ENCODE data around the gene IL12RB2. TPM values are rescaled to one million over a fixed set of nuclear protein-coding genes. Genes with fewer than 3 reads are reported as not detected.

The IL12RB2 gene
- total and polyA plus RNA-seq, 2 experiments from 2014 or later: 0.79 to 1.7 TPM

DNA sequence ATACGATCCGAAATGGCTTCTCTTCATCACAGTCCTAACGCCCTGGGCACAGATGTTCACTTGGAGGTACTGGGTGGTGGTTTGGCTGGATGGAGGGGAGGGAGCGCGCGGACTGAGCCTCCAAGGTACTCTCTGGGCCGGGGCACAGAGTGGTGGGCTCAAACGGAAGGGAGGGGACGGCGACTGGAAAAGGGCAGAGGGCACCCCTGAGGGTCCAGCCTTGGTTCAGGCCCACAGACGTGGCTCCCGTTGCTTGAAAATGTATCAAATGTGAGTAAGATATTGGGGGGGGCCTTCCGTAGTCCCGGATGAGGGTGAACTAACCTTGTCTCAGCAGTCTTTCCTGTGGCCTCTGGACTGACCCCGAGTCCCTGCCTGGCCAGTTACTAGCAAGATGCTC is 463 bp downstream of the IL12RB2 start:
- Mint-ChIP-seq H3K4me3 (peak overlapping the region; percentile 88), H3K9me3 (no peaks in the 10 kb centered on the region), H3K27me3 (ENCODE audit: insufficient read depth, low read depth, poor library complexity) (peaks cover 21% of the 10 kb centered on the region), H3K4me1 (0 out of 3 replicates have a peak, but pooled peaks cover 2% of the 10 kb centered on the region), H3K36me3 (ENCODE audit: low read depth) (no peaks in the 10 kb centered on the region), H3K27ac (no peak overlapping the region)
- ATAC-seq (peak; percentile 87), DNase-seq (ENCODE audit: low spot score) (peak; percentile 59)
- Histone ChIP-seq H3K4me2 (peak overlapping the region; percentile 99), H3K79me2 (replicated peaks; ENCODE audit: insufficient read depth) (no peaks in the 10 kb centered on the region), H3K36me3 (ENCODE audit: insufficient read depth) (no peaks in the 10 kb centered on the region), H3K9me2 (ENCODE audit: insufficient read depth) (no peaks in the 10 kb centered on the region), H3K4me3 (peak overlapping the region; percentile 83), H3F3A (replicated peaks; ENCODE audit: low read depth) (no peaks in the 10 kb centered on the region), H3K27me3 (ENCODE audit: insufficient read depth) (peaks cover 49% of the 10 kb centered on the region), H4K20me1 (replicated peaks; ENCODE audit: insufficient read depth) (no peaks in the 10 kb centered on the region), H2AFZ (peak overlapping the region; percentile 99; the same call in 1 of the 2 replicates), H3K27ac (ENCODE audit: low read depth) (no peak overlapping the region), H3K4me1 (ENCODE audit: insufficient read depth) (no peaks in the 10 kb centered on the region)
- no peak for TF ChIP-seq ZNF114 (CRISPR knock-in tag; IDR thresholded peaks at IDR 0.05)
- no peak for TF ChIP-seq STAT1 (IDR thresholded peaks at IDR 0.05; ENCODE audit: unreplicated experiment)
- no peak for TF ChIP-seq EZH2phosphoT487 (IDR thresholded peaks at IDR 0.05; ENCODE audit: unreplicated experiment)
- TF ChIP-seq ZNF331 (CRISPR knock-in tag; IDR thresholded peaks at IDR 0.05; ENCODE audit: low read depth): no peak

DNA sequence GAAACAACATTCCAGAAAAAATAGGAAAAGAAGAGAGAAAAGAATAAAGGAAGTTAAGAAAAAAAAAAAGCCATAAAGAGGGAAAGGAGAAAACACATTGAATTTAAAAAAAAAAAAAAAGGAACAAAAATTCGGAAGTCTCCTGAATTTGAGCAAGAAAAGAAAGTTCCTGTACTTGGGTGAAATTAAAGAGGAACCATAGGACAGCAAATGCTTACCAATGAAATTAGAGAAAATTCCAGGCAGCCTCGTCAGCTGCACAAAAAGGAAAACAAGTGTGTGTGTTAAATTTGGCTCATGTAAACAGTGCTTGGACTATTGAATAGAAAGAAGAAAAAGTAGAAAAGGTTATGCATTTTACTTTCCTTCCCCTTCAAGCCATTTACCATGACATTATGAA is 4.9 kb downstream of the IL12RB2 start:
- Histone ChIP-seq H3K27me3 (ENCODE audit: insufficient read depth) (peaks cover 27% of the 10 kb centered on the region), H3K4me2 (no peak overlapping the region), H3K9me2 (ENCODE audit: insufficient read depth) (no peaks in the 10 kb centered on the region), H3K36me3 (ENCODE audit: insufficient read depth) (no peaks in the 10 kb centered on the region), H3K27ac (ENCODE audit: low read depth) (no peak overlapping the region), H4K20me1 (replicated peaks; ENCODE audit: insufficient read depth) (no peaks in the 10 kb centered on the region), H3K4me3 (no peak overlapping the region), H2AFZ (no peak overlapping the region), H3F3A (replicated peaks; ENCODE audit: low read depth) (no peaks in the 10 kb centered on the region), H3K4me1 (ENCODE audit: insufficient read depth) (peaks cover 11% of the 10 kb centered on the region), H3K79me2 (replicated peaks; ENCODE audit: insufficient read depth) (no peaks in the 10 kb centered on the region)
- no peak for TF ChIP-seq STAT1 (IDR thresholded peaks at IDR 0.05; ENCODE audit: unreplicated experiment)
- TF ChIP-seq, protein P1, sequence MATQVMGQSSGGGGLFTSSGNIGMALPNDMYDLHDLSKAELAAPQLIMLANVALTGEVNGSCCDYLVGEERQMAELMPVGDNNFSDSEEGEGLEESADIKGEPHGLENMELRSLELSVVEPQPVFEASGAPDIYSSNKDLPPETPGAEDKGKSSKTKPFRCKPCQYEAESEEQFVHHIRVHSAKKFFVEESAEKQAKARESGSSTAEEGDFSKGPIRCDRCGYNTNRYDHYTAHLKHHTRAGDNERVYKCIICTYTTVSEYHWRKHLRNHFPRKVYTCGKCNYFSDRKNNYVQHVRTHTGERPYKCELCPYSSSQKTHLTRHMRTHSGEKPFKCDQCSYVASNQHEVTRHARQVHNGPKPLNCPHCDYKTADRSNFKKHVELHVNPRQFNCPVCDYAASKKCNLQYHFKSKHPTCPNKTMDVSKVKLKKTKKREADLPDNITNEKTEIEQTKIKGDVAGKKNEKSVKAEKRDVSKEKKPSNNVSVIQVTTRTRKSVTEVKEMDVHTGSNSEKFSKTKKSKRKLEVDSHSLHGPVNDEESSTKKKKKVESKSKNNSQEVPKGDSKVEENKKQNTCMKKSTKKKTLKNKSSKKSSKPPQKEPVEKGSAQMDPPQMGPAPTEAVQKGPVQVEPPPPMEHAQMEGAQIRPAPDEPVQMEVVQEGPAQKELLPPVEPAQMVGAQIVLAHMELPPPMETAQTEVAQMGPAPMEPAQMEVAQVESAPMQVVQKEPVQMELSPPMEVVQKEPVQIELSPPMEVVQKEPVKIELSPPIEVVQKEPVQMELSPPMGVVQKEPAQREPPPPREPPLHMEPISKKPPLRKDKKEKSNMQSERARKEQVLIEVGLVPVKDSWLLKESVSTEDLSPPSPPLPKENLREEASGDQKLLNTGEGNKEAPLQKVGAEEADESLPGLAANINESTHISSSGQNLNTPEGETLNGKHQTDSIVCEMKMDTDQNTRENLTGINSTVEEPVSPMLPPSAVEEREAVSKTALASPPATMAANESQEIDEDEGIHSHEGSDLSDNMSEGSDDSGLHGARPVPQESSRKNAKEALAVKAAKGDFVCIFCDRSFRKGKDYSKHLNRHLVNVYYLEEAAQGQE (IDR thresholded peaks at IDR 0.05; ENCODE audit: unreplicated experiment): no peak
- TF ChIP-seq ZNF114 (CRISPR knock-in tag; IDR thresholded peaks at IDR 0.05): no peak
- no peak for TF ChIP-seq NANOG (IDR thresholded peaks at IDR 0.05; ENCODE audit: borderline replicate concordance)
- ATAC-seq (no peak), DNase-seq (ENCODE audit: low spot score) (no peak)
- H3K4me1 Mint-ChIP-seq: peaks cover 20% of the 10 kb centered on the region; the same call in 2 of the 3 replicates
- peaks cover 13% of the 10 kb centered on the region for H3K27me3 Mint-ChIP-seq (ENCODE audit: insufficient read depth, low read depth, poor library complexity)
- H3K36me3 Mint-ChIP-seq (ENCODE audit: low read depth): no peaks in the 10 kb centered on the region
- no peak overlapping the region for H3K27ac Mint-ChIP-seq
- H3K9me3 Mint-ChIP-seq: no peaks in the 10 kb centered on the region
- H3K4me3 Mint-ChIP-seq: no peak overlapping the region
